Ovary (tissue), 3 donors: ENCODE measurements around the gene BFSP2.

Experiments
- CTCF ChIP-seq, 3 donors: fragments of 450-650 bp in 2 of 3; fragments of 200-600 bp in 1 of 3; IDR thresholded peaks; one replicate each; pipeline versions ENCODE4 v1.5.1 to v1.8.0; 2016 to 2022; ENCODE audit warnings: antibody characterized with exemption in 3 of 3, mild to moderate bottlenecking in 1 of 3
- POLR2A ChIP-seq: fragments of 450-650 bp; IDR thresholded peaks from one replicate; pipeline ENCODE4 v1.6.1; 2017; ENCODE audit warnings: antibody characterized with exemption, mild to moderate bottlenecking, moderate library complexity
- donor health status: DM: no; HTN: no; CAD: no.

GRCh38 chr3:133393691-133394474, 6.0 kb upstream of the BFSP2 start:
- no peak for TF ChIP-seq CTCF (IDR thresholded peaks at IDR 0.05)
- no peak for TF ChIP-seq POLR2A
